GM12891 (cell line): ENCODE data around the gene IRF2BP2. TPM values are rescaled to one million over a fixed set of nuclear protein-coding genes. Genes with fewer than 3 reads are reported as not detected.
A peak's percentile ranks its signal among the peaks of the same experiment; 100 is the strongest.

Experiments
- DNase-seq: peaks from one replicate; pipeline ENCODE4 v3.0.0; 2011; ENCODE audit warnings: low spot score; ENCODE audit not compliant: insufficient read length
- FAIRE-seq: peaks from 2 replicates; lab custom pipeline; 2011; peaks lifted over from hg19 to GRCh38; lab: Jason Lieb, UNC
- PAX5 ChIP-seq: IDR thresholded peaks from 2 replicates; pipeline ENCODE4 v1.6.1; 2011; ENCODE audit warnings: low read length, moderate library complexity, mild to moderate bottlenecking; ENCODE audit not compliant: insufficient read depth, severe bottlenecking
- POLR2A ChIP-seq: IDR thresholded peaks from 2 replicates; pipeline ENCODE4 v1.6.1; 2011; ENCODE audit warnings: low read depth, low read length, control low read depth
- POLR2AphosphoS5 ChIP-seq: IDR thresholded peaks from 2 replicates; pipeline ENCODE4 v1.6.1; 2011; ENCODE audit warnings: low read depth, low read length, control low read depth
- POU2F2 ChIP-seq: IDR thresholded peaks from 2 replicates; pipeline ENCODE4 v1.6.1; 2011; ENCODE audit warnings: low read depth, mild to moderate bottlenecking, control low read depth, low read length, moderate library complexity
- SPI1 ChIP-seq: IDR thresholded peaks from 2 replicates; pipeline ENCODE4 v1.6.1; 2011; ENCODE audit warnings: low read depth, low read length, control low read depth
- TAF1 ChIP-seq: IDR thresholded peaks from 2 replicates; pipeline ENCODE4 v1.6.1; 2011; ENCODE audit warnings: low read depth, low read length, control low read depth
- polyA plus RNA-seq: library from polyadenylated mRNA; unstranded; fragments of >200 nt; gene quantifications from one replicate; pipeline ENCODE4 v1.2.1, GENCODE V29; 2012; ENCODE audit warnings: low read depth, missing spikeins, inconsistent platforms; ENCODE audit not compliant: missing spikeins

Gene IRF2BP2
- 99.5 TPM for polyA plus RNA-seq

DNA sequence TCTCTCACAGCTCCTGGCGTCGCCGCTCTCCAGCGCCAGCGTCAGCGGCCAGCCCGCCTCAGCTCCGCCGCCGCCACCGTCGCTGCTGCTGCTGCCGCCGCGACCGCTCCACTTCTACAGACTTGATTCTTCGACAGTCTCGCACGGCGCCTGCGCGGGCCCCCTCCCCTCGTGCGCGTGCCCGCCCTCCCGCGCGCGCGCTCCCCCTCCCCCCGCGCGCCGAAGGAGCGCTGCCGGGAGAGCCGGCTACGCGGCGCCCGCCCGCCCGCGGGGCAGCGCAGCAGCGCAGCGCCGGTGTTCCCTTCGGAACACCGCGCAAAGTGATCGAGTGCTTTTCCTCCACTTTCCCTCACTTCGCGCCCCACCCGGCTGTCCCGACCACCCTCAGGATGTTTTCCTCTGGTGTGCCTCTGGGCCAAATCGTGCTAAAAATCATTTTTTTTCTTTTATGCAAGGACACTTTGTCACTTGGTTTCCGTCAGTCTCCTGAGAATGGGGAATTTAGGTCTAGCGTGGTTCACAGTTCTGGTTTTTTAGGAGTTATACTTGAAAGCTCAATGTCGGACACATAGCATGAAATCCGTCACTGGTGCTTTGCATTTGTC lies at the start of gene IRF2BP2:
IRF2BP2 (minus strand) TSS at position 118 of the 605 bp plus-strand sequence. CDS start 684 bp downstream, outside the sequence.
- TF ChIP-seq POU2F2: 0 out of 2 replicates have a peak, but pooled peaks have one; percentile 79
- TF ChIP-seq TAF1: peak; percentile 89
- peak; percentile 57 for TF ChIP-seq PAX5
- no peak for TF ChIP-seq SPI1
- peak; percentile 50 for TF ChIP-seq POLR2AphosphoS5
- TF ChIP-seq POLR2A: peak; percentile 1; the same call in 1 of the 2 replicates
- FAIRE-seq: peak; percentile 73

DNA sequence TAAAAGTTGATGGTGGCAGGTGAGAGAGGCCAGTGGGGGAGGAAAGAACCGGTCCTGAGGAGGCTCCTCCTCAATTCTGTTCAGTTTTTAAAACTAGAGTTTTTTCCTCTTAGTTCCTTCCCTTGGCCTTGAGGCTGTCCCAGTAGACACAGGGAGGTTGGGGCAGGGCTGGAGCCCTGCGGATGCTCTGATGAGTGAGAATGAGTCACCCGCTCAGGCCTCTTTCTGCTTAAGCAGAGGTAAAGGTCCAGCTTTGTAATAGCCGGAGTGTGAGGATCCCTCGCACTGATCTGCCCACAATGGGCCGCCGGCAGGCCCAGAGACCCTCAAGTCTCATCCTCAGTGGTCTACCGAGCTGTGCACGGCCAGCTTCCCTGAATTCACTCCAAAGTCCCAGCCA lies 49.6 kb upstream of the IRF2BP2 start:
- TF ChIP-seq POLR2AphosphoS5 (no peak), SPI1 (no peak), PAX5 (no peak), POLR2A (no peak), TAF1 (no peak), POU2F2 (no peak)
- DNase-seq (no peak), FAIRE-seq (no peak)

More for the DNA sequence above, at the start of gene IRF2BP2:
- peak; percentile 68 for DNase-seq

GRCh38 chr1:234658138-234658537 lies 48.2 kb upstream of the IRF2BP2 start:
- FAIRE-seq: no peak
- no peak for TF ChIP-seq SPI1
- TF ChIP-seq POU2F2: no peak
- no peak for TF ChIP-seq POLR2AphosphoS5
- no peak for TF ChIP-seq POLR2A
- TF ChIP-seq TAF1: no peak
- TF ChIP-seq PAX5: no peak
- DNase-seq: no peak

- DNase-seq: no peak
- peak; percentile 13 for FAIRE-seq
- TF ChIP-seq TAF1: no peak
- no peak for TF ChIP-seq POU2F2
- TF ChIP-seq POLR2AphosphoS5: no peak
- no peak for TF ChIP-seq PAX5
- no peak for TF ChIP-seq POLR2A
- TF ChIP-seq SPI1: peak; percentile 78
Observed at GRCh38 chr1:234656944-234657654, 47.1 kb upstream of the IRF2BP2 start.

DNA sequence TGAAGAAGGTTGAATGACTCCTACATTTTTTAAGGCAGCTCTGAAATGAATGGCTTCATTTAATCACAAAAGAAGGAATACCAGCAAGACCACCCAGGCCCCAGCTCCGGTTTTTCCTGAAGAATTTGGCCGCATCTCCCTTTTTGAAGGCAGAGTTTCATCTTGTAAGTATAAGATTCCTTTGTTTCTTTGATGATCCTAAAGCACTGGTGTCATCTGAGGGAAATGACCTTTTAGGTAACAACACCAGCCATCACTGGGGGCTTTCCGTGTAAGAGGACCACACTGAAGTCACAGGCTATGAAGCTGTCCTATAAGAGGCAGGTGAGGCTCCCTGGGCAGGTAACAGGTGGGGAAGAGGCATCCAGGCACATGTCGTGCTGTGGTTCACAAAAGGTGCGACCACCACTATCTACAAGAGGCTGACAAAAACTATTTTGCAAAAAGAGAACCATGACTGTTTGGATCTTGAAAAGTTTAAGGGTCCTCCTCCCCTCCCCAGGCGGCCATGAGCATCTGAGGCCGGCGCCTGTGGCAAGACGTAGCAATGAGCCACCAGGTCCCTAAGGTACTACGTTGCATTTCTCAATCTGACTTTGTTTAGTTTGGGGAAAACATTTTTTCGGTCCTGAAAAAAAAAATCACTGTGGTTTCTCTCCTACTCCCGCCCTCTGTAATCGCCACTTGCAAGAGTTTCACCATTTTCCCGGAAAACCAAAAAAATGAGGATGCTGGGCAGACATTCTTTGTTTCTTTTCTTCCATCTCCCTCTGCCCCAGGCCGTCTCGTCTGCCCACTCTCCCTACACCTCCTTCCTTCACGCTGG lies 46.3 kb upstream of the IRF2BP2 start:
- no peak for FAIRE-seq
- no peak for TF ChIP-seq SPI1
- TF ChIP-seq PAX5: no peak
- no peak for TF ChIP-seq POLR2A
- DNase-seq: no peak

GRCh38 chr1:234655328-234656069 lies 45.5 kb upstream of the IRF2BP2 start:
- DNase-seq (no peak), FAIRE-seq (no peak)
- TF ChIP-seq PAX5: no peak
- no peak for TF ChIP-seq POLR2A
- TF ChIP-seq SPI1: no peak
- TF ChIP-seq POLR2AphosphoS5: no peak
- no peak for TF ChIP-seq TAF1
- no peak for TF ChIP-seq POU2F2

DNA sequence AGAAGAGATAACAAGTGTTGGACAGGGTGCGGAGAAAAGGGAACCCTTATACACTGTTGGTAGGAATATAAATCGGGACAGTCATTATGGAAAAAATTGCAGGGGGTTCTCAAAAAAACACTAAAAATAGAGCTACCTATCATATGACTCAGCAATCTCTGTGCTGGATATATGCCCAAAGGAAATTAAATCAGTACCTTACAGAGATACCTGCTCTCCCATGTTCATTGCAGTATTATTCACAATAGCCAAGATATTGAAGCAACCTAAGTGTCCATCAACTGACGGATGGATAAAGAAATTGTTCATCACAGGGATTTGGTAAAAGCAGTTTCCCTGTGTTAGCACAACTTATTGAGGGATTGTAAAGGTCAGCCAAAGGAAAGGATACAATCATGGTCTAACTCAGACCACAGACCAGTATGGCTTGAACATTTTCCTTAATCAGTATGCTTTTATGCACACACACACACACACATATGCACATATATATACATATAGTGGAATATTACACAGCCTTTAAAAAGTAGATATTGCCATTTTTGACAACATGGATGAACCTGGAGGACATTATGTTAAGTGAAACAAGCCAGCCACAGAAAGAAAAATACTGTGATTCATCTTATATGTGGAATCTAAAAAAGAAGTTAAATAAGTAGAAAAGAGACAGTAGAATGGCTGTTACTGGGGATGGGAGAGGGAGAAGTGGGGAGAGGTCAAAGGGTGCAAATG lies 44.2 kb upstream of the IRF2BP2 start:
- FAIRE-seq: no peak
- DNase-seq: no peak
- TF ChIP-seq PAX5: no peak
- no peak for TF ChIP-seq POLR2AphosphoS5
- no peak for TF ChIP-seq TAF1
- no peak for TF ChIP-seq POU2F2
- TF ChIP-seq POLR2A: no peak
- no peak for TF ChIP-seq SPI1

- no peak for FAIRE-seq
- DNase-seq: no peak
- TF ChIP-seq POU2F2 (no peak), SPI1 (no peak), PAX5 (no peak), POLR2AphosphoS5 (no peak)
Observed at GRCh38 chr1:234649432-234650081, 39.6 kb upstream of the IRF2BP2 start.
